Neural cell (in vitro differentiated cells): Measurements from ENCODE around the gene LUM. TPM values are rescaled to one million over a fixed set of nuclear protein-coding genes. Genes with fewer than 3 reads are reported as not detected.

Experiments
- H2AFZ ChIP-seq: fragments of 200-600, 300-800 bp; sonication (generic), shearing (Covaris generic); 2 replicates; pipeline ENCODE4 v1.6.0; 2014; ENCODE audit warnings: low read depth, mild to moderate bottlenecking, antibody characterized with exemption, low read length, moderate library complexity
- H3F3A ChIP-seq: fragments of 200-600 bp; shearing (Covaris generic); 2 replicates; pipeline ENCODE4 v1.6.1; 2016; ENCODE audit warnings: mild to moderate bottlenecking, moderate library complexity, mixed read lengths, antibody characterized with exemption, low read length; ENCODE audit not compliant: insufficient read depth, poor library complexity, severe bottlenecking
- H3K27ac ChIP-seq: fragments of 200-600, 300-800 bp; sonication (generic), shearing (Covaris generic); 2 replicates; pipeline ENCODE4 v1.5.1; 2014; ENCODE audit warnings: mild to moderate bottlenecking, low read length, moderate library complexity
- H3K27me3 ChIP-seq: fragments of 300-800, 200-600 bp; sonication (generic), shearing (Covaris generic); 2 replicates; pipeline ENCODE4 v1.6.0; 2014; ENCODE audit warnings: mild to moderate bottlenecking, low read depth, low read length, moderate library complexity; ENCODE audit not compliant: insufficient read depth
- H3K36me3 ChIP-seq: fragments of 300-800, 200-600 bp; sonication (generic), shearing (Covaris generic); 2 replicates; pipeline ENCODE4 v1.5.1; 2014; ENCODE audit warnings: mild to moderate bottlenecking, antibody characterized with exemption, low read length, moderate library complexity; ENCODE audit not compliant: insufficient read depth
- H3K4me2 ChIP-seq: fragments of 300-800, 200-600 bp; sonication (generic), shearing (Covaris generic); 2 replicates; pipeline ENCODE4 v1.6.0; 2014; ENCODE audit warnings: mild to moderate bottlenecking, low read length
- H3K4me3 ChIP-seq: fragments of 300-800, 200-600 bp; sonication (generic), shearing (Covaris generic); 2 replicates; pipeline ENCODE4 v1.5.1; 2014; ENCODE audit warnings: mild to moderate bottlenecking, low read length, moderate library complexity
- H3K79me2 ChIP-seq: fragments of 200-600 bp; shearing (Covaris generic); replicated peaks from 2 replicates; pipeline ENCODE4 v1.6.0; 2014; ENCODE audit warnings: mild to moderate bottlenecking, low read length, moderate library complexity; ENCODE audit not compliant: insufficient read depth
- H3K9ac ChIP-seq: fragments of 300-800, 200-600 bp; sonication (generic), shearing (Covaris generic); 2 replicates; pipeline ENCODE4 v1.6.1; 2016; ENCODE audit warnings: mild to moderate bottlenecking, low read length, mixed read lengths
- H3K9me2 ChIP-seq: fragments of 200-600 bp; shearing (Covaris generic); 2 replicates; pipeline ENCODE4 v1.6.1; 2016; ENCODE audit warnings: mild to moderate bottlenecking, low read length, mixed read lengths; ENCODE audit not compliant: insufficient read depth
- H3K9me3 ChIP-seq: fragments of 200-600, 300-800 bp; sonication (generic), shearing (Covaris generic); 2 replicates; pipeline ENCODE4 v1.6.1; 2016; ENCODE audit warnings: mild to moderate bottlenecking, mixed run types, low read length, moderate library complexity, mixed read lengths
- H4K20me1 ChIP-seq: fragments of 200-600 bp; shearing (Covaris generic); 2 replicates; pipeline ENCODE4 v1.6.1; 2016; ENCODE audit warnings: mild to moderate bottlenecking, mixed run types; ENCODE audit not compliant: insufficient read depth
- CTCF ChIP-seq: fragments of 450-650 bp; IDR thresholded peaks from 2 replicates; pipeline ENCODE4 v1.5.1; 2014; ENCODE audit warnings: antibody characterized with exemption, mild to moderate bottlenecking, moderate library complexity; ENCODE audit not compliant: poor library complexity, severe bottlenecking
- EP300 ChIP-seq: fragments of 450-650 bp; conservative IDR thresholded peaks from 2 replicates; pipeline ENCODE4 v1.6.1; 2014; ENCODE audit warnings: antibody characterized with exemption, mild to moderate bottlenecking, moderate library complexity; ENCODE audit not compliant: poor library complexity, severe bottlenecking
- EZH2 ChIP-seq: fragments of 200-600, 300-800 bp; shearing (Covaris generic), sonication (generic); IDR thresholded peaks from 2 replicates; pipeline ENCODE4 v1.6.1; 2014; ENCODE audit warnings: antibody characterized with exemption, low read length, borderline replicate concordance, mild to moderate bottlenecking; ENCODE audit not compliant: insufficient read depth, poor library complexity, severe bottlenecking
- MXI1 ChIP-seq: fragments of 450-650 bp; conservative IDR thresholded peaks from 2 replicates; pipeline ENCODE4 v1.6.1; 2014; ENCODE audit warnings: antibody characterized with exemption, mild to moderate bottlenecking; ENCODE audit not compliant: poor library complexity, severe bottlenecking
- POLR2AphosphoS5 ChIP-seq: IDR thresholded peaks from 2 replicates; pipeline ENCODE4 v1.6.1; 2012
- RAD21 ChIP-seq: fragments of 450-650 bp; conservative IDR thresholded peaks from 2 replicates; pipeline ENCODE4 v1.6.1; 2014; ENCODE audit warnings: antibody characterized with exemption, mild to moderate bottlenecking, moderate library complexity
- REST ChIP-seq: IDR thresholded peaks from 2 replicates; pipeline ENCODE4 v1.6.1; 2012; ENCODE audit warnings: borderline replicate concordance
- SMC3 ChIP-seq: fragments of 450-650 bp; conservative IDR thresholded peaks from 2 replicates; pipeline ENCODE4 v1.6.1; 2014; ENCODE audit warnings: antibody characterized with exemption, mild to moderate bottlenecking, moderate library complexity; ENCODE audit not compliant: poor library complexity
- TAF1 ChIP-seq: IDR thresholded peaks from 2 replicates; pipeline ENCODE4 v1.6.1; 2012; ENCODE audit warnings: low read depth
- polyA plus RNA-seq: library from polyadenylated mRNA; depleted of rRNA; stranded (reverse); fragments of >200 nt; gene quantifications from 2 replicates; pipeline ENCODE4 v1.2.3, GENCODE V29; 2014

The LUM gene
- polyA plus RNA-seq, 1 donor from 2014 or later: 0.89 TPM

GRCh38 chr12:91057368-91058165 lies 53.7 kb downstream of the LUM start, which contains the start of gene KERA:
Gene KERA (minus strand): TSS chr12:91058024. CDS start chr12:91056281, 1,743 bp downstream.
- Histone ChIP-seq H3F3A (no peaks in the 10 kb centered on the region), H3K4me2 (no peak within 1 kb of the TSS), H3K36me3 (no peaks in the 10 kb centered on the region), H3K9ac (no peak within 1 kb of the TSS), H3K9me3 (no peaks in the 10 kb centered on the region), H3K27me3 (no peaks in the 10 kb centered on the region), H2AFZ (no peak within 1 kb of the TSS), H3K9me2 (no peaks in the 10 kb centered on the region), H4K20me1 (no peaks in the 10 kb centered on the region), H3K27ac (no peak within 1 kb of the TSS), H3K79me2 (no peaks in the 10 kb centered on the region), H3K4me3 (no peak within 1 kb of the TSS)
- TF ChIP-seq POLR2AphosphoS5 (no peak), CTCF (no peak), EZH2 (no peak), TAF1 (no peak), REST (no peak), EP300 (no peak), RAD21 (no peak), MXI1 (no peak), SMC3 (no peak)

GRCh38 chr12:91056488-91056887 lies 54.8 kb downstream of the LUM start:
- no peaks in the 10 kb centered on the region for H3K9me2 ChIP-seq
- H3K27ac ChIP-seq: no peak overlapping the region
- H2AFZ ChIP-seq: no peak overlapping the region
- H3K79me2 ChIP-seq: no peaks in the 10 kb centered on the region
- H3K9ac ChIP-seq: no peak overlapping the region
- TF ChIP-seq TAF1 (no peak), SMC3 (no peak), EZH2 (no peak), EP300 (no peak), POLR2AphosphoS5 (no peak), MXI1 (no peak), REST (no peak), RAD21 (no peak), CTCF (no peak)
- H3F3A ChIP-seq: no peaks in the 10 kb centered on the region
- H3K4me2 ChIP-seq: no peak overlapping the region
- H3K4me3 ChIP-seq: no peak overlapping the region
- H3K36me3 ChIP-seq: no peaks in the 10 kb centered on the region
- H4K20me1 ChIP-seq: no peaks in the 10 kb centered on the region
- no peaks in the 10 kb centered on the region for H3K27me3 ChIP-seq
- H3K9me3 ChIP-seq: no peaks in the 10 kb centered on the region
